SK-N-MC (cell line): ENCODE data around the gene KRTAP24-1.

Experiments used
- EZH2 ChIP-seq: fragments of 200-600 bp; sonication (generic); IDR thresholded peaks from one replicate; pipeline ENCODE4 v1.6.1; 2017; ENCODE audit warnings: antibody characterized with exemption
- POLR2AphosphoS5 ChIP-seq: IDR thresholded peaks from 2 replicates; pipeline ENCODE4 v1.6.1; 2012; ENCODE audit warnings: mild to moderate bottlenecking, low read depth, low read length, borderline replicate concordance

- TF ChIP-seq EZH2 (no peak), POLR2AphosphoS5 (no peak)
Observed at GRCh38 chr21:30320215-30320614, 37.5 kb upstream of the KRTAP24-1 start, which contains the start of gene KRTAP26-1.
